Measurements from ENCODE around the gene CA14. TPM values are rescaled to one million over a fixed set of nuclear protein-coding genes. Genes with fewer than 3 reads are reported as not detected.

The CA14 gene
- total and polyA plus RNA-seq, 9 of the 15 experiments (the other 6 are each of a cell fraction or from before 2014, with no cell fraction given) = 0.13 to 0.57 (median 0.26) TPM; not detected in 1

DNA sequence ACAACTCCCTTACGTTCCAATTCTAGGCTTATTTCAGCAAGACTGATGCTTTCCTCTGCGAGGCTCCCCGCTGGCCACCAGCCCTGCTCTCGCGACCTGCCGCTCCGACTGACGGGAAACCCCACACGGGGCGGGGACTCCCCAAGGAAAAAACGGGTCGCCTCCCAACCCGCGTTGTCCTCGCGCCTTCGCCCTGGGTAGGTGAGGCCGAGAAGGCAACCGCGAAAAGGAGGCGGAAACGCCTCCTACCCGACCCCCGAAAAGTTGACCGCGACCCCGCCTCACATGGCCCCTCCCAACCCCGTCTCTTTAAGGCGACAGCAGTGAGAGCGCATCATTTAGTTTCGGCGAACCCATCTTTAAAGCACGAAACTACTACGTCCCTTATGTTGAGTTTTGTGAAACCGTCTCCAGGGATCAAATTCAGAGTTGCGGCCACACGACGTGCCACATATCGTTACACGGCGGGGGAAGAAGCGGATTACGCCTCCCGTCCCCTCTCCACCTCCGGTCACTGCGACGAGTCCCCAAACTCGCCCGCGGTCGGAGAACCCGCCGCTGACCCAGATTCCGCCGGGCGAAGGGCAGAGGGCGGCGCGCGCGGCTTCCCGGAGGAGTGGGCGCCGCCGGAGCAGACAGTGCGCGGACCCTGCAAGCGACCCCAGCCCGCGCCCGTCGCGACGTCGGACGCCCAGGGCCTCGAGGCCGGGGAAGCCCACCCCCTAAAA is 22.8 kb upstream of the CA14 start (continued):
- TF ChIP-seq ZBED1 (IDR thresholded peaks at IDR 0.05) = peak; percentile 69
- no peak for TF ChIP-seq ZNF699 (CRISPR knock-in tag; IDR thresholded peaks at IDR 0.05; ENCODE audit: insufficient replicate concordance)
- peak; percentile 50; the same call in 1 of the 2 replicates for TF ChIP-seq CTBP1 (IDR thresholded peaks at IDR 0.05; ENCODE audit: borderline replicate concordance)
- TF ChIP-seq ZFP1 (CRISPR knock-in tag; IDR thresholded peaks at IDR 0.05) = no peak
- TF ChIP-seq, protein P1, sequence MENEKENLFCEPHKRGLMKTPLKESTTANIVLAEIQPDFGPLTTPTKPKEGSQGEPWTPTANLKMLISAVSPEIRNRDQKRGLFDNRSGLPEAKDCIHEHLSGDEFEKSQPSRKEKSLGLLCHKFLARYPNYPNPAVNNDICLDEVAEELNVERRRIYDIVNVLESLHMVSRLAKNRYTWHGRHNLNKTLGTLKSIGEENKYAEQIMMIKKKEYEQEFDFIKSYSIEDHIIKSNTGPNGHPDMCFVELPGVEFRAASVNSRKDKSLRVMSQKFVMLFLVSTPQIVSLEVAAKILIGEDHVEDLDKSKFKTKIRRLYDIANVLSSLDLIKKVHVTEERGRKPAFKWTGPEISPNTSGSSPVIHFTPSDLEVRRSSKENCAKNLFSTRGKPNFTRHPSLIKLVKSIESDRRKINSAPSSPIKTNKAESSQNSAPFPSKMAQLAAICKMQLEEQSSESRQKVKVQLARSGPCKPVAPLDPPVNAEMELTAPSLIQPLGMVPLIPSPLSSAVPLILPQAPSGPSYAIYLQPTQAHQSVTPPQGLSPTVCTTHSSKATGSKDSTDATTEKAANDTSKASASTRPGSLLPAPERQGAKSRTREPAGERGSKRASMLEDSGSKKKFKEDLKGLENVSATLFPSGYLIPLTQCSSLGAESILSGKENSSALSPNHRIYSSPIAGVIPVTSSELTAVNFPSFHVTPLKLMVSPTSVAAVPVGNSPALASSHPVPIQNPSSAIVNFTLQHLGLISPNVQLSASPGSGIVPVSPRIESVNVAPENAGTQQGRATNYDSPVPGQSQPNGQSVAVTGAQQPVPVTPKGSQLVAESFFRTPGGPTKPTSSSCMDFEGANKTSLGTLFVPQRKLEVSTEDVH (IDR thresholded peaks at IDR 0.05; ENCODE audit: low read depth, partially characterized antibody) = peak; percentile 20
- TF ChIP-seq PPARD (CRISPR knock-in tag; IDR thresholded peaks at IDR 0.05) = no peak
- TF ChIP-seq PML (IDR thresholded peaks at IDR 0.05; ENCODE audit: low read length) = 0 out of 2 replicates have a peak, but pooled peaks have one; percentile 15
- TF ChIP-seq TCF7 (IDR thresholded peaks at IDR 0.05; ENCODE audit: borderline replicate concordance) = peak; percentile 57; the same call in 1 of the 2 replicates
- TF ChIP-seq POLR2G (IDR thresholded peaks at IDR 0.05; ENCODE audit: low read depth, low read length) = peak; percentile 87
- no peak for TF ChIP-seq ZBTB8A (IDR thresholded peaks at IDR 0.05; ENCODE audit: partially characterized antibody)
- TF ChIP-seq RBM22 (IDR thresholded peaks at IDR 0.05; ENCODE audit: low read depth, low read length, poor library complexity, severe bottlenecking) = peak; percentile 53
- no peak for TF ChIP-seq HNRNPUL1 (IDR thresholded peaks at IDR 0.05; ENCODE audit: low read length)
- TF ChIP-seq PHF8 (IDR thresholded peaks at IDR 0.05; ENCODE audit: borderline replicate concordance, low read length) = peak; percentile 55; the same call in 1 of the 2 replicates
- TF ChIP-seq HES1 (IDR thresholded peaks at IDR 0.05; ENCODE audit: low read depth) = 0 out of 2 replicates have a peak, but pooled peaks have one; percentile 26
- TF ChIP-seq ZNF609 (CRISPR knock-in tag; IDR thresholded peaks at IDR 0.05; ENCODE audit: borderline replicate concordance) = no peak
- peak in 1 of 2 experiments; percentile 83; a peak in 1 of 4 replicates for TF ChIP-seq MLLT1 (IDR thresholded peaks at IDR 0.05)
- peak; percentile 88 for TF ChIP-seq POLR2A (conservative IDR thresholded peaks at IDR 0.05)
- peak; percentile 41 for TF ChIP-seq MEIS2 (IDR thresholded peaks at IDR 0.05; ENCODE audit: partially characterized antibody)

Measured in K562 (cell line).